Stimulated activated CD4-positive, alpha-beta T cell treated with anti-CD3 and anti-CD28 coated beads, TNF-alpha, amount 100 ng/mL, for 48 hours (primary cell): Measurements from ENCODE around the gene ERICH4.
"Not testable (repeated sequence)": the region's sequence is repeated elsewhere in the genome, so short reads cannot be mapped to it uniquely, and the experiment has no call there.

ENCODE experiments used
- DNase-seq, 3 donors: peaks; one replicate each; pipeline ENCODE4 v3.0.0-alpha.2; 2020; ENCODE audit warnings: low read depth in 3 of 3

ERICH4 gene

GRCh38 chr19:41442473-41443355 lies at the start of gene ERICH4:
Gene ERICH4, plus strand, starts transcription at chr19:41443156. Its CDS starts 14 bp downstream, at chr19:41443170.
- DNase-seq = no peak

GRCh38 chr19:41395355-41395754 lies 47.6 kb upstream of the ERICH4 start:
- no peak for DNase-seq

- DNase-seq = peak; percentile 96 to 99 (median 98)
Observed at GRCh38 chr19:41397086-41398049, 45.6 kb upstream of the ERICH4 start, which contains the start of the genes BCKDHA and EXOSC5. Gene BCKDHA, plus strand, starts transcription at chr19:41397818. Its CDS starts 10 bp downstream, at chr19:41397828. Gene EXOSC5, minus strand, starts transcription at chr19:41397359. Its CDS starts 31 bp downstream, at chr19:41397328.

GRCh38 chr19:41398050-41398418 lies 44.9 kb upstream of the ERICH4 start:
- DNase-seq = no peak

- no peak for DNase-seq
Observed at GRCh38 chr19:41398598-41398997, 44.4 kb upstream of the ERICH4 start.

- DNase-seq = no peak
Observed at GRCh38 chr19:41399091-41399490, 43.9 kb upstream of the ERICH4 start.

GRCh38 chr19:41399525-41399924 lies 43.4 kb upstream of the ERICH4 start:
- DNase-seq = no peak

GRCh38 chr19:41401483-41401882 lies 41.5 kb upstream of the ERICH4 start:
- DNase-seq = no peak

- DNase-seq = no peak
Observed at GRCh38 chr19:41402010-41402409, 40.9 kb upstream of the ERICH4 start.

GRCh38 chr19:41403181-41403970 lies 39.6 kb upstream of the ERICH4 start:
- DNase-seq = no peak

GRCh38 chr19:41405776-41406175 lies 37.2 kb upstream of the ERICH4 start:
- no peak for DNase-seq

GRCh38 chr19:41407271-41407670 lies 35.7 kb upstream of the ERICH4 start:
- no peak for DNase-seq

GRCh38 chr19:41408256-41408655 lies 34.7 kb upstream of the ERICH4 start:
- no peak for DNase-seq

- not testable (repeated sequence) for DNase-seq
Observed at GRCh38 chr19:41408846-41409245, 34.1 kb upstream of the ERICH4 start.

GRCh38 chr19:41409288-41409687 lies 33.7 kb upstream of the ERICH4 start:
- DNase-seq = no peak

- DNase-seq = no peak
Observed at GRCh38 chr19:41410336-41411054, 32.5 kb upstream of the ERICH4 start.

GRCh38 chr19:41411100-41411967 lies 31.6 kb upstream of the ERICH4 start:
- DNase-seq = no peak

GRCh38 chr19:41411968-41412265 lies 31.0 kb upstream of the ERICH4 start:
- DNase-seq = no peak

GRCh38 chr19:41412953-41413352 lies 30.0 kb upstream of the ERICH4 start:
- DNase-seq = no peak

- DNase-seq = no peak
Observed at GRCh38 chr19:41413947-41414346, 29.0 kb upstream of the ERICH4 start.
